Mesenchymal stem cell (in vitro differentiated cells and primary cell): ENCODE data around the gene FRMD7.

Experiments
- DNase-seq: peaks from one replicate; pipeline ENCODE4 v3.0.0-alpha.2; 2013
- H2AFZ ChIP-seq: one replicate; pipeline ENCODE4 v1.6.1; 2013; ENCODE audit warnings: low read depth, mild to moderate bottlenecking, control low read depth, inconsistent platforms, low read length, moderate library complexity
- H2AK5ac ChIP-seq: 2 replicates; pipeline ENCODE4 v1.6.1; 2013; ENCODE audit warnings: low read length, moderate library complexity, mild to moderate bottlenecking, inconsistent platforms; ENCODE audit not compliant: severe bottlenecking
- H2BK120ac ChIP-seq: one replicate; pipeline ENCODE4 v1.6.1; 2013; ENCODE audit warnings: low read depth, mild to moderate bottlenecking, inconsistent platforms, low read length, moderate library complexity
- H2BK12ac ChIP-seq, 2 experiments: one replicate each; pipeline ENCODE4 v1.6.1; 2013; ENCODE audit warnings: inconsistent platforms in 2 of 2, low read length in 2 of 2, mild to moderate bottlenecking in 2 of 2, moderate library complexity in 2 of 2, control low read depth in 1 of 2
- H2BK15ac ChIP-seq: one replicate; pipeline ENCODE4 v1.6.1; 2013; ENCODE audit warnings: mild to moderate bottlenecking, low read depth, inconsistent platforms; ENCODE audit not compliant: poor library complexity, severe bottlenecking
- H2BK5ac ChIP-seq: 2 replicates; pipeline ENCODE4 v1.6.1; 2013; ENCODE audit warnings: low read depth, mild to moderate bottlenecking, low read length, control low read depth, inconsistent platforms; ENCODE audit not compliant: poor library complexity, severe bottlenecking
- H3K14ac ChIP-seq, 2 experiments: one replicate each; pipeline ENCODE4 v1.6.1; 2013; ENCODE audit warnings: inconsistent platforms in 2 of 2, low read length in 2 of 2, control low read depth in 1 of 2, mild to moderate bottlenecking in 1 of 2, moderate library complexity in 1 of 2
- H3K18ac ChIP-seq, 2 experiments: one replicate each; pipeline ENCODE4 v1.6.1; 2013; ENCODE audit warnings: inconsistent platforms in 2 of 2, low read length in 2 of 2, control low read depth in 1 of 2, low read depth in 1 of 2, mild to moderate bottlenecking in 1 of 2
- H3K23ac ChIP-seq, 2 experiments: one replicate each; pipeline ENCODE4 v1.6.1; 2013; ENCODE audit warnings: inconsistent platforms in 2 of 2, low read length in 2 of 2, mild to moderate bottlenecking in 2 of 2, moderate library complexity in 2 of 2, control low read depth in 1 of 2
- H3K27ac ChIP-seq: 2 replicates; pipeline ENCODE4 v1.5.1; 2013; ENCODE audit warnings: mild to moderate bottlenecking, moderate library complexity, low read length, control low read depth, inconsistent platforms; ENCODE audit not compliant: poor library complexity, severe bottlenecking
- H3K27me3 ChIP-seq, 2 experiments: 2 replicates each; pipeline versions ENCODE4 v1.6.1 to v1.7.0; 2013; ENCODE audit warnings: low read length in 2 of 2, mild to moderate bottlenecking in 2 of 2, moderate library complexity in 2 of 2, control low read depth in 1 of 2, inconsistent platforms in 1 of 2; ENCODE audit not compliant: control insufficient read depth in 1 of 2, insufficient read depth in 1 of 2
- H3K36me3 ChIP-seq, 2 experiments: 2 replicates each; pipeline versions ENCODE4 v1.6.1 to v1.7.0; 2013; ENCODE audit warnings: low read length in 2 of 2, control low read depth in 1 of 2, inconsistent platforms in 1 of 2, low read depth in 1 of 2, mild to moderate bottlenecking in 1 of 2; ENCODE audit not compliant: insufficient read depth in 2 of 2, control insufficient read depth in 1 of 2
- H3K4ac ChIP-seq, 2 experiments: one replicate each; pipeline ENCODE4 v1.6.1; 2013; ENCODE audit warnings: inconsistent platforms in 2 of 2, low read length in 2 of 2, mild to moderate bottlenecking in 2 of 2, moderate library complexity in 2 of 2, control low read depth in 1 of 2, low read depth in 1 of 2
- H3K4me1 ChIP-seq: 2 replicates; pipeline ENCODE4 v1.6.1; 2013; ENCODE audit warnings: low read depth, low read length, control low read depth; ENCODE audit not compliant: control insufficient read depth, insufficient read depth
- H3K4me2 ChIP-seq: 2 replicates; pipeline ENCODE4 v1.6.1; 2013; ENCODE audit warnings: low read length, mild to moderate bottlenecking, inconsistent platforms; ENCODE audit not compliant: poor library complexity, severe bottlenecking
- H3K4me3 ChIP-seq, 2 experiments: 2 replicates each; pipeline versions ENCODE4 v1.5.1 to v1.7.0; 2013; ENCODE audit warnings: low read length in 2 of 2, mild to moderate bottlenecking in 2 of 2, control low read depth in 1 of 2, low read depth in 1 of 2; ENCODE audit not compliant: insufficient read depth in 1 of 2
- H3K79me1 ChIP-seq: replicated peaks from 2 replicates; pipeline ENCODE4 v1.6.1; 2013; ENCODE audit warnings: mild to moderate bottlenecking, control low read depth, low read length, inconsistent platforms; ENCODE audit not compliant: poor library complexity, severe bottlenecking
- H3K9ac ChIP-seq: 2 replicates; pipeline ENCODE4 v1.7.0; 2013; ENCODE audit warnings: mild to moderate bottlenecking, low read length, moderate library complexity
- H3K9me3 ChIP-seq: 2 replicates; pipeline ENCODE4 v1.7.0; 2013; ENCODE audit warnings: mild to moderate bottlenecking, low read length; ENCODE audit not compliant: control insufficient read depth
- H4K8ac ChIP-seq: one replicate; pipeline ENCODE4 v1.6.1; 2013; ENCODE audit warnings: inconsistent platforms, mild to moderate bottlenecking, low read length, moderate library complexity
- H4K91ac ChIP-seq: one replicate; pipeline ENCODE4 v1.6.1; 2013; ENCODE audit warnings: mild to moderate bottlenecking, low read length, inconsistent platforms
- WGBS: methylation state at CpG from one replicate; pipeline ENCODE4 v1.1.7; 2013; ENCODE audit warnings: mixed read lengths; 5-methylcytosine and 5-hydroxymethylcytosine counted together

Gene FRMD7

DNA sequence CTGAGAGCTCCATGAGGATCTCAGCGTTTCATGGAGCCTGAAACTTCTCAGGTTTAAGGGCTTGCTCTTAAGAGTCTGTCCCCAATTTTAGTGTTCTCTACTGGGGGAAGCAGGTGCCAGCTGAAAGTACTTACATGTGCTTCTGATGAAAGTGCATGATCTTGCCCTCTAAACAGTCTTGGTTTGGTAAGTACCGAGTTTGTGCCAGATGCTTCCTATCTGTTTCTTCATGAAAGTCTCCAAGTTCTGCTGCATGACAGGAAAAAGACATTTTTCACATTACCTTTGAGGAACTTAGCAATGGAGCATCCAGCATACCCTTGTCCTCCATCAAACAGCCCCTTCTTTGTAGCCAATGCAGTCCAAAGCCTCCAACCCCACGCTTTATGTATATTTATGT lies 42.0 kb downstream of the FRMD7 start:
- no peak overlapping the region for H2BK15ac ChIP-seq
- DNase-seq, result no peak
- H3K4me2 ChIP-seq, result no peak overlapping the region
- WGBS, result 73% methylated on average over 2 of the region's 3 CpGs
- no peak overlapping the region for H4K91ac ChIP-seq
- H2AFZ ChIP-seq, result no peak overlapping the region
- H3K4ac ChIP-seq, result no peak overlapping the region
- H3K14ac ChIP-seq, result no peak overlapping the region
- H2BK12ac ChIP-seq, result no peak overlapping the region
- no peak overlapping the region for H3K9ac ChIP-seq
- no peak overlapping the region for H2BK120ac ChIP-seq
- no peak overlapping the region for H3K23ac ChIP-seq
- H3K9me3 ChIP-seq, result no peaks in the 10 kb centered on the region
- no peak overlapping the region for H2AK5ac ChIP-seq
- H3K4me3 ChIP-seq, result no peak overlapping the region
- H3K18ac ChIP-seq, result no peak overlapping the region
- no peaks in the 10 kb centered on the region for H3K36me3 ChIP-seq
- H4K8ac ChIP-seq, result no peak overlapping the region
- H2BK5ac ChIP-seq, result no peak overlapping the region
- H3K4me1 ChIP-seq, result no peaks in the 10 kb centered on the region
- H3K79me1 ChIP-seq, result no peaks in the 10 kb centered on the region
- H3K27ac ChIP-seq, result no peak overlapping the region
- peaks cover 0 to 39% of the 10 kb centered on the region in 2 experiments for H3K27me3 ChIP-seq

DNA sequence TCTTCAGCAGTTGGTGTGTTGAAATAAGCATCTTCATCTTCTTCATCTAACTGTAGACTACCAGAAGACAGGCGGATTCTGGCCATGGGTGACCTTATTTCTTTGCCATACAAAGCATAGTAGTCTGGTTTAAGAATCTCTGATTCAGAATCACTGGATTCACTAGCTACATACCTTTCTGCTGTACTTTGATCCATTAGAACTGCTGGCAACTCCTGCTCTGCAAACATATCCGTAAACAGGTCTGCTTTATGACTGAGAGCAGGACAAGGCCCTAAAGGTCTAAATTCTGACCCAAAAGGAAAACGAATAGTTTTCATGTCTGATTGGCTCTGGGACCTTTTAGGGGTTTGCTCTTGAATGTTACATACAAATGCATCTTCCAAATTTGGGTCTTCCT lies 49.9 kb downstream of the FRMD7 start:
- Histone ChIP-seq H3K27ac (no peak overlapping the region), H2BK15ac (no peak overlapping the region), H3K4me1 (no peaks in the 10 kb centered on the region), H2AK5ac (no peak overlapping the region), H3K14ac (no peak overlapping the region), H2BK5ac (no peak overlapping the region), H3K23ac (no peak overlapping the region), H3K9me3 (no peaks in the 10 kb centered on the region), H3K4me2 (no peak overlapping the region), H4K8ac (no peak overlapping the region), H3K18ac (no peak overlapping the region), H3K79me1 (no peaks in the 10 kb centered on the region), H3K4me3 (no peak overlapping the region), H3K27me3 (peaks cover 0 to 41% of the 10 kb centered on the region in 2 experiments), H2BK120ac (no peak overlapping the region), H2BK12ac (no peak overlapping the region), H2AFZ (no peak overlapping the region), H3K4ac (no peak overlapping the region), H3K36me3 (no peaks in the 10 kb centered on the region), H4K91ac (no peak overlapping the region), H3K9ac (no peak overlapping the region)
- WGBS, result 93% methylated on average over 3 of the region's 3 CpGs
- no peak for DNase-seq

DNA sequence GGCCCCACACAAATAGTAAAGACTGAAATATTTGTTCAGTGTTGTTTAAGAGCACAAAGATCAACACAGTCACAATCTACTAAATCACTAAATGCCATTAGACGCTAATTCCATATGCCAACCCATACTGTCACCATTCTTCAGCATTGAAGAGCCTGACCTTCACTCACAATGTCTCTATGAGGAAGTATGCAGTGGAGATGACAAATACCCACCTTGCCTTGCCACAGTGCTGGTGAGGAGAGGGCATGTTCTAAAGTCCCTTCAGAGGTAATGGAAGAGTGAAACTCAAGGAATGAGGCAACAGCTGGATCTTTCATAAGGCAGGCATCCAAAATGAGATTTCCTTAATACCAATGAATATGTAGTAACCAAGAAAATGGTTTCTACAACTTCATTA lies 50.4 kb downstream of the FRMD7 start:
- no peak overlapping the region for H3K23ac ChIP-seq
- H3K27me3 ChIP-seq, result peaks cover 0 to 36% of the 10 kb centered on the region in 2 experiments
- H3K14ac ChIP-seq, result no peak overlapping the region
- H3K4me3 ChIP-seq, result no peak overlapping the region
- no peak overlapping the region for H3K4me2 ChIP-seq
- no peaks in the 10 kb centered on the region for H3K9me3 ChIP-seq
- H2AFZ ChIP-seq, result no peak overlapping the region
- no CpG with 5 or more reads among the region's 1 CpG for WGBS
- no peak overlapping the region for H4K8ac ChIP-seq
- H3K36me3 ChIP-seq, result no peaks in the 10 kb centered on the region
- H2BK5ac ChIP-seq, result no peak overlapping the region
- DNase-seq, result no peak
- H2BK15ac ChIP-seq, result no peak overlapping the region
- no peak overlapping the region for H4K91ac ChIP-seq
- H3K9ac ChIP-seq, result no peak overlapping the region
- H2AK5ac ChIP-seq, result no peak overlapping the region
- H2BK12ac ChIP-seq, result no peak overlapping the region
- H3K4me1 ChIP-seq, result no peaks in the 10 kb centered on the region
- no peak overlapping the region for H3K18ac ChIP-seq
- H3K4ac ChIP-seq, result no peak overlapping the region
- H2BK120ac ChIP-seq, result no peak overlapping the region
- no peaks in the 10 kb centered on the region for H3K79me1 ChIP-seq
- no peak overlapping the region for H3K27ac ChIP-seq

DNA sequence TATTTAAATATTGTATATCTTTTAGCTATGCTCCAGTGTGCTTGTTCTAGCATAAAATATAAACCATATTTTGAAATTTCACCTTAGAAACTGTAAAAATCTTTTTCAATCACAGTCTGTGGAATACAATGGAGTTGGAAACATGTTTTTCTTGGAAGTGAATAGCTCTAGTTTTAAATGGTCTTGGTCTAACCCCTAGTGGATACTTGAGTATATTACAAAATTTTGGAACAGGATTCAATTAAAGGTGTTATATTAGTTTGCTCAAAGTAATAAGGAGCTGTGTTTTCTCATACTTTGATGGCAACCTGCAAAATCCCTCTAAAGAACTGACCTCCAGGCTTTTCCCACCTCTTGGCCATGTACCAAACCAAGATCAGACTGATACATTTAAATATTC lies 56.6 kb downstream of the FRMD7 start:
- H2BK120ac ChIP-seq, result no peak overlapping the region
- no peak overlapping the region for H2BK12ac ChIP-seq
- peak; percentile 21 for DNase-seq
- H3K27me3 ChIP-seq, result peaks cover 0 to 20% of the 10 kb centered on the region in 2 experiments
- no peak overlapping the region for H3K14ac ChIP-seq
- H2AFZ ChIP-seq, result no peak overlapping the region
- no peak overlapping the region for H3K9ac ChIP-seq
- H3K9me3 ChIP-seq, result no peaks in the 10 kb centered on the region
- H3K4me3 ChIP-seq, result no peak overlapping the region
- H3K79me1 ChIP-seq, result no peaks in the 10 kb centered on the region
- H3K36me3 ChIP-seq, result no peaks in the 10 kb centered on the region
- no peak overlapping the region for H2BK15ac ChIP-seq
- H3K23ac ChIP-seq, result no peak overlapping the region
- H4K91ac ChIP-seq, result no peak overlapping the region
- H3K4ac ChIP-seq, result no peak overlapping the region
- no peaks in the 10 kb centered on the region for H3K4me1 ChIP-seq
- no peak overlapping the region for H2BK5ac ChIP-seq
- H3K18ac ChIP-seq, result no peak overlapping the region
- no peak overlapping the region for H4K8ac ChIP-seq
- no peak overlapping the region for H2AK5ac ChIP-seq
- no peak overlapping the region for H3K4me2 ChIP-seq
- no peak overlapping the region for H3K27ac ChIP-seq
